Panc1 (cell line): ENCODE results near the gene IFNL4.

Experiments
- CTCF ChIP-seq: fragments of 450-650 bp; IDR thresholded peaks from 2 replicates; pipeline ENCODE4 v1.5.1; 2017; ENCODE audit warnings: mild to moderate bottlenecking
- TCF7L2 ChIP-seq: IDR thresholded peaks from 2 replicates; pipeline ENCODE4 v1.6.1; 2011; ENCODE audit warnings: mild to moderate bottlenecking, low read depth, low read length, inconsistent platforms

GRCh38 chr19:39275578-39275977 is 26.9 kb upstream of the IFNL4 start:
- TF ChIP-seq CTCF (no peak), TCF7L2 (no peak)
